ENCODE data around the gene IQSEC1. TPM values are rescaled to one million over a fixed set of nuclear protein-coding genes. Genes with fewer than 3 reads are reported as not detected.

IQSEC1 gene
- total and polyA plus RNA-seq, 8 donors = 24.9 to 57.0 (median 34.2) TPM

GRCh38 chr3:13107661-13108060, 34.4 kb upstream of the IQSEC1 start:
- intact Hi-C loops (cut with DNase I) = no loop called here
- H3K4me3 ChIP-seq = no peak overlapping the region
- no peaks in the 10 kb centered on the region for H3K4me1 ChIP-seq
- TF ChIP-seq CTCF (IDR thresholded peaks at IDR 0.05) = no peak
- no peak overlapping the region for H3K27ac ChIP-seq
- no peaks in the 10 kb centered on the region for H3K36me3 ChIP-seq
- DNase-seq (peak in 2 of 4 donors; percentile 24 to 61), ATAC-seq (no peak)
- H3K27me3 ChIP-seq = peaks cover 0 to 26% of the 10 kb centered on the region in 2 donors
- H3K9me3 ChIP-seq = no peaks in the 10 kb centered on the region

- intact Hi-C loops (cut with DNase I) = no loop called here
- no peaks in the 10 kb centered on the region for H3K9me3 ChIP-seq
- peak in 1 of 4 donors; percentile 36 for DNase-seq
- no peak overlapping the region for H3K4me3 ChIP-seq
- H3K27me3 ChIP-seq = peaks cover 0 to 18% of the 10 kb centered on the region in 2 donors
- TF ChIP-seq CTCF (IDR thresholded peaks at IDR 0.05) = no peak
- H3K4me1 ChIP-seq = no peaks in the 10 kb centered on the region
- no peaks in the 10 kb centered on the region for H3K36me3 ChIP-seq
- peak; percentile 64 for ATAC-seq
- H3K27ac ChIP-seq = no peak overlapping the region
Measured at GRCh38 chr3:13106308-13107001, 33.2 kb upstream of the IQSEC1 start.

- H3K36me3 ChIP-seq = no peaks in the 10 kb centered on the region
- intact Hi-C loops (cut with DNase I) = no loop called here
- no peak for TF ChIP-seq CTCF (IDR thresholded peaks at IDR 0.05)
- H3K27me3 ChIP-seq = peaks cover 0 to 13% of the 10 kb centered on the region in 2 donors
- no peaks in the 10 kb centered on the region for H3K4me1 ChIP-seq
- no peak for ATAC-seq
- no peak overlapping the region for H3K4me3 ChIP-seq
- H3K9me3 ChIP-seq = no peaks in the 10 kb centered on the region
- peak in 2 of 4 donors; percentile 11 to 29 for DNase-seq
- no peak overlapping the region for H3K27ac ChIP-seq
Measured at GRCh38 chr3:13105896-13106250, 32.6 kb upstream of the IQSEC1 start.

- intact Hi-C loops (cut with DNase I) = no loop called here
- no peak overlapping the region for H3K4me3 ChIP-seq
- peaks cover 0 to 7% of the 10 kb centered on the region in 2 donors for H3K27me3 ChIP-seq
- ATAC-seq (no peak), DNase-seq (peak in 2 of 4 donors; percentile 22 to 60)
- no peak for TF ChIP-seq CTCF (IDR thresholded peaks at IDR 0.05)
- no peak overlapping the region for H3K27ac ChIP-seq
- no peaks in the 10 kb centered on the region for H3K9me3 ChIP-seq
- H3K36me3 ChIP-seq = no peaks in the 10 kb centered on the region
- no peaks in the 10 kb centered on the region for H3K4me1 ChIP-seq
Measured at GRCh38 chr3:13105181-13105895, 32.1 kb upstream of the IQSEC1 start.

GRCh38 chr3:13104511-13104910, 31.3 kb upstream of the IQSEC1 start:
- ATAC-seq (no peak), DNase-seq (peak in 2 of 4 donors; percentile 18 to 55)
- no peaks in the 10 kb centered on the region for H3K36me3 ChIP-seq
- H3K27ac ChIP-seq = no peak overlapping the region
- no peak for TF ChIP-seq CTCF (IDR thresholded peaks at IDR 0.05)
- no peaks in the 10 kb centered on the region for H3K27me3 ChIP-seq
- H3K4me1 ChIP-seq = no peaks in the 10 kb centered on the region
- H3K9me3 ChIP-seq = no peaks in the 10 kb centered on the region
- no peak overlapping the region for H3K4me3 ChIP-seq
- intact Hi-C loops (cut with DNase I) = no loop called here
